Activated CD8-positive, alpha-beta memory T cell treated with anti-CD3 and anti-CD28 coated beads for 36 hours (primary cell): ENCODE measurements around the gene RNF150. TPM values are rescaled to one million over a fixed set of nuclear protein-coding genes. Genes with fewer than 3 reads are reported as not detected.

Experiments
- CTCF ChIA-PET: fragments of 350-600 bp; sonication (Branson Sonifier 250); formaldehyde crosslinking; loops from one replicate; lab custom pipeline; 2021; ENCODE audit warnings: antibody characterized with exemption; lab: Charles Lee
- POLR2A ChIA-PET: fragments of 350-600 bp; sonication (Branson Sonifier 250); formaldehyde crosslinking; loops from one replicate; lab custom pipeline; 2021; ENCODE audit warnings: antibody characterized with exemption; lab: Charles Lee
- total RNA-seq, 2 experiments: library from RNA; stranded (reverse); gene quantifications; one replicate each; pipeline ENCODE4 v1.2.3, GENCODE V29; 2021

Gene RNF150
- total RNA-seq, 2 experiments from 2014 or later: 0.04 TPM; not detected in 1

- POLR2A ChIA-PET: no interaction called here
- CTCF ChIA-PET: no interaction called here
Observed at GRCh38 chr4:141039156-141039555, 94.1 kb downstream of the RNF150 start.

- ChIA-PET CTCF (no interaction called here), POLR2A (no interaction called here)
Observed at GRCh38 chr4:141038428-141038827, 94.8 kb downstream of the RNF150 start.

GRCh38 chr4:141037446-141037845, 95.8 kb downstream of the RNF150 start:
- ChIA-PET CTCF (no interaction called here), POLR2A (no interaction called here)

- ChIA-PET POLR2A (no interaction called here), CTCF (no interaction called here)
Observed at GRCh38 chr4:141036786-141037185, 96.5 kb downstream of the RNF150 start.

GRCh38 chr4:141035920-141036319, 97.3 kb downstream of the RNF150 start:
- CTCF ChIA-PET: no interaction called here
- POLR2A ChIA-PET: no interaction called here

GRCh38 chr4:141028024-141028529, 105.2 kb downstream of the RNF150 start:
- ChIA-PET POLR2A (no interaction called here), CTCF (no interaction called here)

GRCh38 chr4:141027421-141027820, 105.8 kb downstream of the RNF150 start:
- CTCF ChIA-PET: no interaction called here
- POLR2A ChIA-PET: no interaction called here

GRCh38 chr4:141026900-141027299, 106.4 kb downstream of the RNF150 start:
- POLR2A ChIA-PET: no interaction called here

GRCh38 chr4:141023051-141023450, 110.2 kb downstream of the RNF150 start:
- ChIA-PET POLR2A (no interaction called here), CTCF (no interaction called here)

More at GRCh38 chr4:141026900-141027299, 106.4 kb downstream of the RNF150 start:
- CTCF ChIA-PET: no interaction called here

- POLR2A ChIA-PET: no interaction called here
- CTCF ChIA-PET: no interaction called here
Observed at GRCh38 chr4:141022111-141022695, 111.1 kb downstream of the RNF150 start.

- ChIA-PET POLR2A (no interaction called here), CTCF (no interaction called here)
Observed at GRCh38 chr4:141021397-141022110, 111.7 kb downstream of the RNF150 start.

- CTCF ChIA-PET: no interaction called here
- POLR2A ChIA-PET: no interaction called here
Observed at GRCh38 chr4:141020801-141021261, 112.4 kb downstream of the RNF150 start.

GRCh38 chr4:141019768-141020167, 113.5 kb downstream of the RNF150 start:
- ChIA-PET POLR2A (no interaction called here), CTCF (no interaction called here)

GRCh38 chr4:141016117-141016798, 117.0 kb downstream of the RNF150 start:
- ChIA-PET CTCF (no interaction called here), POLR2A (no interaction called here)

- CTCF ChIA-PET: no interaction called here
- POLR2A ChIA-PET: no interaction called here
Observed at GRCh38 chr4:141013899-141014298, 119.4 kb downstream of the RNF150 start.

- POLR2A ChIA-PET: no interaction called here
- CTCF ChIA-PET: no interaction called here
Observed at GRCh38 chr4:141011901-141012315, 121.4 kb downstream of the RNF150 start.

GRCh38 chr4:141009931-141010330, 123.3 kb downstream of the RNF150 start:
- ChIA-PET CTCF (no interaction called here), POLR2A (no interaction called here)

GRCh38 chr4:141009129-141009528, 124.1 kb downstream of the RNF150 start:
- POLR2A ChIA-PET: no interaction called here
- CTCF ChIA-PET: no interaction called here

GRCh38 chr4:141006242-141006802, 126.9 kb downstream of the RNF150 start:
- ChIA-PET CTCF (no interaction called here), POLR2A (no interaction called here)

- POLR2A ChIA-PET: no interaction called here
- CTCF ChIA-PET: no interaction called here
Observed at GRCh38 chr4:141004823-141005222, 128.4 kb downstream of the RNF150 start.
